NB4 (cell line): ENCODE data around the gene MS4A15.

Experiments
- DNase-seq: peaks from one replicate; pipeline ENCODE4 v3.0.0; 2010; ENCODE audit warnings: low read depth
- H3K4me3 ChIP-seq: one replicate; pipeline ENCODE4 v1.5.1; 2011; ENCODE audit warnings: mild to moderate bottlenecking, low read depth, low read length, moderate library complexity
- MYC ChIP-seq: IDR thresholded peaks from 2 replicates; pipeline ENCODE4 v1.6.1; 2011; ENCODE audit warnings: low read depth, low read length
- POLR2A ChIP-seq: IDR thresholded peaks from 2 replicates; pipeline ENCODE4 v1.6.1; 2011; ENCODE audit warnings: mild to moderate bottlenecking; ENCODE audit not compliant: insufficient read length; ENCODE audit errors: extremely low read depth
- TF ChIP-seq, protein P1 (sequence below): IDR thresholded peaks from one replicate; pipeline ENCODE4 v1.5.1; 2012; ENCODE audit warnings: low read depth, low read length
- TF ChIP-seq, protein P2 (sequence below): IDR thresholded peaks from 2 replicates; pipeline ENCODE4 v1.6.1; 2011; ENCODE audit warnings: low read depth, low read length

The MS4A15 gene

DNA sequence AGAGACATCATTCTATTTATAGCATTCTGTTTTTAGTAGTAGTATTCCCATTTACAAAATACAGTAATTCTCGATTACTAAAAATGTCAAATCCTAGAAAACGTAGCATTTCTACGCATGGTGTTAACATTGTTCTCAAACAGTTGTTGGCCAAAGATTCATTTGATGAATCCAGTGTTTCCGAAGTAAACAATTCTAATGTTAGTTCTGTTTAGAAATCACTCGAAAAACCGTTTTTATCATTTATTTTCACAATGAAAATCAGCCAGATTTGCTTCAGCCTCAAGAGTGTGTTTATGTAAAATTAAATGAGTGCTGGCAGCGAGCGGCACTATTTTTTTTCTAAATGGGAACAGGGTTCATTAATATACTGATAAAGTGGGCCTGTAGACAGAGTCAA lies 25.1 kb upstream of the MS4A15 start:
- TF ChIP-seq, protein P1, sequence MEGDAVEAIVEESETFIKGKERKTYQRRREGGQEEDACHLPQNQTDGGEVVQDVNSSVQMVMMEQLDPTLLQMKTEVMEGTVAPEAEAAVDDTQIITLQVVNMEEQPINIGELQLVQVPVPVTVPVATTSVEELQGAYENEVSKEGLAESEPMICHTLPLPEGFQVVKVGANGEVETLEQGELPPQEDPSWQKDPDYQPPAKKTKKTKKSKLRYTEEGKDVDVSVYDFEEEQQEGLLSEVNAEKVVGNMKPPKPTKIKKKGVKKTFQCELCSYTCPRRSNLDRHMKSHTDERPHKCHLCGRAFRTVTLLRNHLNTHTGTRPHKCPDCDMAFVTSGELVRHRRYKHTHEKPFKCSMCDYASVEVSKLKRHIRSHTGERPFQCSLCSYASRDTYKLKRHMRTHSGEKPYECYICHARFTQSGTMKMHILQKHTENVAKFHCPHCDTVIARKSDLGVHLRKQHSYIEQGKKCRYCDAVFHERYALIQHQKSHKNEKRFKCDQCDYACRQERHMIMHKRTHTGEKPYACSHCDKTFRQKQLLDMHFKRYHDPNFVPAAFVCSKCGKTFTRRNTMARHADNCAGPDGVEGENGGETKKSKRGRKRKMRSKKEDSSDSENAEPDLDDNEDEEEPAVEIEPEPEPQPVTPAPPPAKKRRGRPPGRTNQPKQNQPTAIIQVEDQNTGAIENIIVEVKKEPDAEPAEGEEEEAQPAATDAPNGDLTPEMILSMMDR, result no peak
- no peak for TF ChIP-seq POLR2A
- TF ChIP-seq, protein P2, sequence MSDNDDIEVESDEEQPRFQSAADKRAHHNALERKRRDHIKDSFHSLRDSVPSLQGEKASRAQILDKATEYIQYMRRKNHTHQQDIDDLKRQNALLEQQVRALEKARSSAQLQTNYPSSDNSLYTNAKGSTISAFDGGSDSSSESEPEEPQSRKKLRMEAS, result no peak
- no peak overlapping the region for H3K4me3 ChIP-seq
- DNase-seq, result no peak

DNA sequence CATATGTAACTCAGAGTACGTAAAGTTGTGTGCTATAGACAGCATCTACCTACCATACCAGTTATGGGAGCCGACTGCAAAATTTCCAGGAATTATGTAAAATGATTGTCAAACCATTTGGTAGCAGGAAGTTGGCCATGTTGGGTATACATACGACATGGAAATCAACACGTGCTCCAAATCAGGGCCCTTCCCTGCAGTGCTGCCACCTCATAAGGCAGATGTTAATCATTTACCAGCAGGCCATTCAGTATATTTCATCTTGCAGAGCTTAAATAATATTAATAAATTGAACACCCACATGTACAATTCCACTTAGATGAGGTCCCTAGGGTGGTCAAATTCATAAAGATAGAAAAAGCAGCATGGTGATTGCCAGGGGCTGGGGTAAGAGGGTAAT lies 22.4 kb upstream of the MS4A15 start:
- H3K4me3 ChIP-seq, result no peak overlapping the region
- TF ChIP-seq, protein P2, result no peak
- TF ChIP-seq POLR2A, result no peak
- TF ChIP-seq MYC, result no peak
- TF ChIP-seq, protein P1, result no peak
- no peak for DNase-seq

DNA sequence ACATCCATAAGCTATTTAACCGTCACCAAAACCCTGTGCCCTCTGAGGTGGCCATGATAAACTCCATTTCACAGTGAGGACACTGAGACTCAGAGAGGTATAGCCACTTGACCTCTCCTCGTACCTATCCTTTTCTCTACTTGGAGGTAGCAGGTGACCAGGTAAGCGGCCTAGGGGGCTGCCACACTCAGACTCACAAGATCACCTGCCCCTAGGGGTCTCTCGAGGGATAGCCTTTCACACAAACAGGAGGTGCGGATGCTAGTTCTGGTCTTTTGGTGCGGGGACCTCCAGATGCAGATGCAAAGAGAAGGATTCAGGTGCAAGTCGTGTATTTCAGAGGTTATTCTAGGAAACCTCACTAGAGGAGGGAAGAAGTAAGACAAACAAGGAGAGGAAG lies 17.6 kb upstream of the MS4A15 start:
- DNase-seq, result no peak
- no peak for TF ChIP-seq MYC
- no peak overlapping the region for H3K4me3 ChIP-seq

DNA sequence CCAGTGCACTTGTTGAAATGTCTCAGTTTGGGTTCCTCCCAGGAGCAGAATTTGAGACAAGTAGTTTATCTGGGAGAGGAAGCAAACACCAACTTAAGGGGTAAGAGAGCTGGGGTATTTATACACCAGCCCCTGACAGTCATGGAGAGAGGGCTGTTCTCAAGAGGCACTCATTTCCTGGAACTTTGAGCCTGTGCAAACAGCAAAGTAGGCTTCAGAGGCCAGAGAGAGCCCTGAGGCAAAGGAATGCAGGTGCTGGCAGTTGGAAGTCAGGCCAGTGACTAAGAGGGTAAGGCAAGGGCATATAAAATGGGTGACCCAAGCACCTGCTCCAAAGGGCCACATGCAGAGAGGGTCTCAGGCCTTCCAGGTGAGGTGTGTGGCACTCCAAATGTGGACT lies 16.1 kb upstream of the MS4A15 start:
- H3K4me3 ChIP-seq, result no peak overlapping the region
- DNase-seq, result no peak
- TF ChIP-seq, protein P1, result no peak
- TF ChIP-seq MYC, result no peak
- TF ChIP-seq, protein P2, result no peak
- no peak for TF ChIP-seq POLR2A

DNA sequence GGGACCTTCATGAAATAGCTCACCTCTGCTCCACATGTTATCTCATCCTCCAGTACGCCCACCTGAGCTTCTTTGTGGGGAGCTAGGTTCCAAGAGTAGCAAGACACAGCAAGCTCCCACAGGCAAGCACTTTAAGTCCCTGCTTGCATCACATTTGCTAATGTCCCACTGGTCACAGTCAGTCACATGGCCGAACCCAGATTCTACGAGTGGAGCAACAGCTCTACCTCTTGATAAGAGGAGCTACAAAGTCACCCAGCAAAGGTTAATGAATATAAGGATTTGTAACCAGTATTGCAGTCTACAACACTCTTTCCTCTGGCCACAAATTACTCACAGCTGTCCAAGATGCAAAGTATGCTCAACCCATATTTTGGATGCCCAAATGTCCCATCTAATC lies 15.2 kb upstream of the MS4A15 start:
- H3K4me3 ChIP-seq, result no peak overlapping the region
- DNase-seq, result no peak
- no peak for TF ChIP-seq MYC
- TF ChIP-seq, protein P1, result no peak
- TF ChIP-seq, protein P2, result no peak
- no peak for TF ChIP-seq POLR2A

DNA sequence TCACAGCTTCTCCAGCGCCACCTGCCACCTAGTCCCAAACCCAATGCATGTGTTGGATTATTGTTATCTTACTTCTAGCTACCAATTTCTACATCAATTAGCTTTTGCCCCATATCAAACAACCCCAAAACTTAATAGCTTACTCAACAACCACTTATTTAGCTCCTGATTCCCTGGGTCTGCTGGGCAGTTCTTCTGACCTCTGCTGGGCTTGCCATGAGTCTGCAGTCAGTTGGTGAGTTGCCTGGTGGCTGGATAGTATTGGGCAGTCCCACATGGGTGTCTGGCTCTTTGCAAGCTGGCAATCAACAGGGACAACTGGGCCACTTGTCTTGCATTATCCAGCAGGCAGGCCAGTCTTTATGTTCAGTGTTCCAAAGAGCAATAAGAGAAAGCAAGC lies 13.6 kb upstream of the MS4A15 start:
- TF ChIP-seq, protein P2, result no peak
- TF ChIP-seq MYC, result no peak
- TF ChIP-seq POLR2A, result no peak
- TF ChIP-seq, protein P1, result no peak
- no peak for DNase-seq

More for the DNA sequence above, 13.6 kb upstream of the MS4A15 start:
- no peak overlapping the region for H3K4me3 ChIP-seq
